SK-N-SH (cell line): ENCODE results near the gene LIPJ. TPM values are rescaled to one million over a fixed set of nuclear protein-coding genes. Genes with fewer than 3 reads are reported as not detected.

Source experiments
- CTCF ChIA-PET: fragments of 300-600, 350-600 bp; formaldehyde crosslinking; extraction: SDS; loops from one replicate; lab custom pipeline; 2021; lab: Yijun Ruan, JAX
- POLR2A ChIA-PET: fragments of 350-600 bp; sonication (Branson Sonifier 250); formaldehyde crosslinking; extraction: SDS; loops from one replicate; lab custom pipeline; 2020; ENCODE audit warnings: antibody characterized with exemption, inconsistent platforms; lab: Yijun Ruan, JAX
- DNase-seq: peaks from one replicate; pipeline ENCODE4 v3.0.0; 2012
- H2AFZ ChIP-seq: fragments of 200-600 bp; sonication (generic); 2 replicates; pipeline ENCODE4 v1.8.1; 2016; ENCODE audit warnings: antibody characterized with exemption, mild to moderate bottlenecking, low read depth
- H3F3A ChIP-seq: fragments of 200-600 bp; sonication (generic); replicated peaks from 2 replicates; pipeline ENCODE3; 2016; ENCODE audit warnings: antibody characterized with exemption, mild to moderate bottlenecking; ENCODE audit not compliant: insufficient read depth
- H3K27ac ChIP-seq, 2 experiments: fragments of 200-500 bp in 1 of 2; fragments of 200-600 bp in 1 of 2; sonication (Bioruptor generic) in 1 of 2; sonication (generic), shearing (Covaris generic) in 1 of 2; 2 replicates each; pipeline versions ENCODE4 v1.5.1 to v1.6.1; 2014 to 2016; ENCODE audit warnings: low read depth in 2 of 2, inconsistent platforms in 1 of 2, low read length in 1 of 2, mild to moderate bottlenecking in 1 of 2, mixed read lengths in 1 of 2
- H3K27me3 ChIP-seq: fragments of 200-600 bp; sonication (generic), shearing (Covaris generic); 2 replicates; pipeline ENCODE4 v1.6.1; 2016; ENCODE audit warnings: mixed run types; ENCODE audit not compliant: insufficient read depth
- H3K36me3 ChIP-seq, 2 experiments: fragments of 200-500 bp in 1 of 2; fragments of 200-600 bp in 1 of 2; sonication (Bioruptor generic) in 1 of 2; sonication (generic) in 1 of 2; replicated peaks in 1 of 2; 2 replicates each; pipeline versions ENCODE3 to v1.5.1; 2014 to 2016; ENCODE audit warnings: low read length in 1 of 2, mild to moderate bottlenecking in 1 of 2; ENCODE audit not compliant: insufficient read depth in 2 of 2, control insufficient read depth in 1 of 2
- H3K4me1 ChIP-seq, 2 experiments: fragments of 200-500 bp in 1 of 2; fragments of 200-600 bp in 1 of 2; sonication (Bioruptor generic) in 1 of 2; sonication (generic), shearing (Covaris generic) in 1 of 2; 2 replicates each; pipeline versions ENCODE4 v1.5.1 to v1.6.1; 2014 to 2016; ENCODE audit warnings: low read depth in 1 of 2, low read length in 1 of 2, mixed run types in 1 of 2; ENCODE audit not compliant: insufficient read depth in 2 of 2, control insufficient read depth in 1 of 2
- H3K4me2 ChIP-seq: fragments of 200-600 bp; sonication (generic), shearing (Covaris generic); 2 replicates; pipeline ENCODE4 v1.6.1; 2017; ENCODE audit warnings: mixed run types
- H3K4me3 ChIP-seq, 2 experiments: fragments of 200-500 bp in 1 of 2; fragments of 200-600 bp in 1 of 2; sonication (Bioruptor generic) in 1 of 2; sonication (generic), shearing (Covaris generic) in 1 of 2; 2 replicates each; pipeline versions ENCODE4 v1.5.1 to v1.8.1; 2014 to 2016; ENCODE audit warnings: low read depth in 2 of 2, inconsistent platforms in 1 of 2, low read length in 1 of 2, mild to moderate bottlenecking in 1 of 2, mixed read lengths in 1 of 2, moderate library complexity in 1 of 2
- H3K79me2 ChIP-seq: fragments of 200-600 bp; sonication (generic); 2 replicates; pipeline ENCODE4 v1.8.1; 2017; ENCODE audit warnings: mild to moderate bottlenecking; ENCODE audit not compliant: insufficient read depth
- H3K9ac ChIP-seq: fragments of 200-600 bp; sonication (generic); 2 replicates; pipeline ENCODE4 v1.6.1; 2017; ENCODE audit warnings: mixed run types
- H3K9me2 ChIP-seq: fragments of 200-600 bp; sonication (generic); 2 replicates; pipeline ENCODE4 v1.6.1; 2017; ENCODE audit warnings: mixed run types
- H3K9me3 ChIP-seq: fragments of 200-600 bp; sonication (generic); 2 replicates; pipeline ENCODE4 v1.6.1; 2017; ENCODE audit warnings: mixed run types, mild to moderate bottlenecking, moderate library complexity
- H4K20me1 ChIP-seq: fragments of 200-600 bp; sonication (generic); 2 replicates; pipeline ENCODE4 v1.6.1; 2017; ENCODE audit warnings: mild to moderate bottlenecking, mixed run types; ENCODE audit not compliant: insufficient read depth
- EP300 ChIP-seq, 2 experiments: IDR thresholded peaks; 2 replicates each; pipeline versions ENCODE4 v1.4.0 to v1.6.1; 2012; ENCODE audit warnings: borderline replicate concordance in 1 of 2, low read depth in 1 of 2, low read length in 1 of 2
- FOXJ3 ChIP-seq: sonication (generic); formaldehyde crosslinking; IDR thresholded peaks from 2 replicates; pipeline ENCODE4 v1.5.1; 2020; ENCODE audit warnings: mild to moderate bottlenecking, missing genetic modification reagents
- FOXM1 ChIP-seq: IDR thresholded peaks from 2 replicates; pipeline ENCODE4 v1.4.0; 2012; ENCODE audit warnings: low read depth, mild to moderate bottlenecking
- GATA2 ChIP-seq: sonication (generic); formaldehyde crosslinking; IDR thresholded peaks from 2 replicates; pipeline ENCODE4 v1.5.0; 2020; ENCODE audit warnings: mild to moderate bottlenecking, missing genetic modification reagents
- IRF3 ChIP-seq: fragments of 150-350 bp; IDR thresholded peaks from 2 replicates; pipeline ENCODE4 v1.6.1; 2016; ENCODE audit warnings: mild to moderate bottlenecking, low read depth, low read length
- MAX ChIP-seq: IDR thresholded peaks from 2 replicates; pipeline ENCODE4 v1.4.0; 2012; ENCODE audit warnings: low read depth
- POLR2AphosphoS5 ChIP-seq: IDR thresholded peaks from 2 replicates; pipeline ENCODE4 v1.6.1; 2012; ENCODE audit warnings: low read depth, low read length
- SMC3 ChIP-seq: IDR thresholded peaks from 2 replicates; pipeline ENCODE4 v1.6.1; 2012; ENCODE audit warnings: low read depth, low read length, improper control_type of control experiment
- WGBS: methylation state at CpG from one replicate; pipeline ENCODE4 v1.1.6; 2017; ENCODE audit warnings: low lambda C conversion rate; 5-methylcytosine and 5-hydroxymethylcytosine counted together
- polyA plus RNA-seq, 3 experiments: library from polyadenylated mRNA; depleted of rRNA; stranded (reverse); fragments of >200 nt; gene quantifications; 2 replicates each; pipeline ENCODE4 v1.2.3, GENCODE V29; 2012
- TF ChIP-seq, protein P1 (sequence below): IDR thresholded peaks from 2 replicates; pipeline ENCODE4 v1.6.1; 2012; ENCODE audit warnings: mild to moderate bottlenecking, low read depth, low read length, moderate library complexity

Gene LIPJ
- polyA plus RNA-seq, 1 of the 3 experiments (the other 2 are of a cell fraction): not detected

DNA sequence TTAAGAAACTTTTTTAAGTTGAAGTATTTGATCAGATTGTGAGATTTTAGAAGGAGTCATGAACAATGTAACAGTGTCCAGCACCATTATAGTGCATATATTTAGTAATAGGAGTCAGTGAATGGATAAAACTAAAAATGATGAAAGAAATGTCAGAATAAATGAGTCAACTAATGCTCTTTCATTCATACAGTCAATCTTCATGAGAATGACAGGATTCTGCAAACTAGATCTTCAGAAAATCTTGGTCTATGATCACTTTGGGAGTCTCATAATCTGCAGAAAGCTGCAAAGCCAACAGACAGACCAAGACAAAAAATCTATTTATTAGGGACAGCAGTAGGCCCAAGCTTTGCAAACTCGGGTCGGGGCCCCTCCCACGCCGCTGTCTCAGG is 4.2 kb upstream of the LIPJ start:
- Histone ChIP-seq H3K4me2 (no peak overlapping the region), H3K9ac (no peak overlapping the region)
- CTCF ChIA-PET: interaction anchor here (0.9 to 1.4 kb wide), 2 partner anchors 10 to 1049 kb away, joined by 3 read pairs; no protein-coding TSS in a partner anchor

More for the DNA sequence above, 4.2 kb upstream of the LIPJ start:
- WGBS: 72% methylated on average over 4 of the region's 4 CpGs
- POLR2A ChIA-PET: no interaction called here
- no peaks in the 10 kb centered on the region for H3K36me3 ChIP-seq
- no peaks in the 10 kb centered on the region for H3K27me3 ChIP-seq
- no peaks in the 10 kb centered on the region for H3K79me2 ChIP-seq
- H3K27ac ChIP-seq: no peak overlapping the region
- TF ChIP-seq IRF3 (no peak), GATA2 (CRISPR knock-in tag) (no peak), POLR2AphosphoS5 (no peak), FOXJ3 (no peak), SMC3 (no peak), MAX (no peak), FOXM1 (no peak), EP300 (IDR thresholded peaks at IDR 0.05; ENCODE audit: borderline replicate concordance in 1 of 2, low read depth in 1 of 2, low read length in 1 of 2) (no peak)
- TF ChIP-seq, protein P1, sequence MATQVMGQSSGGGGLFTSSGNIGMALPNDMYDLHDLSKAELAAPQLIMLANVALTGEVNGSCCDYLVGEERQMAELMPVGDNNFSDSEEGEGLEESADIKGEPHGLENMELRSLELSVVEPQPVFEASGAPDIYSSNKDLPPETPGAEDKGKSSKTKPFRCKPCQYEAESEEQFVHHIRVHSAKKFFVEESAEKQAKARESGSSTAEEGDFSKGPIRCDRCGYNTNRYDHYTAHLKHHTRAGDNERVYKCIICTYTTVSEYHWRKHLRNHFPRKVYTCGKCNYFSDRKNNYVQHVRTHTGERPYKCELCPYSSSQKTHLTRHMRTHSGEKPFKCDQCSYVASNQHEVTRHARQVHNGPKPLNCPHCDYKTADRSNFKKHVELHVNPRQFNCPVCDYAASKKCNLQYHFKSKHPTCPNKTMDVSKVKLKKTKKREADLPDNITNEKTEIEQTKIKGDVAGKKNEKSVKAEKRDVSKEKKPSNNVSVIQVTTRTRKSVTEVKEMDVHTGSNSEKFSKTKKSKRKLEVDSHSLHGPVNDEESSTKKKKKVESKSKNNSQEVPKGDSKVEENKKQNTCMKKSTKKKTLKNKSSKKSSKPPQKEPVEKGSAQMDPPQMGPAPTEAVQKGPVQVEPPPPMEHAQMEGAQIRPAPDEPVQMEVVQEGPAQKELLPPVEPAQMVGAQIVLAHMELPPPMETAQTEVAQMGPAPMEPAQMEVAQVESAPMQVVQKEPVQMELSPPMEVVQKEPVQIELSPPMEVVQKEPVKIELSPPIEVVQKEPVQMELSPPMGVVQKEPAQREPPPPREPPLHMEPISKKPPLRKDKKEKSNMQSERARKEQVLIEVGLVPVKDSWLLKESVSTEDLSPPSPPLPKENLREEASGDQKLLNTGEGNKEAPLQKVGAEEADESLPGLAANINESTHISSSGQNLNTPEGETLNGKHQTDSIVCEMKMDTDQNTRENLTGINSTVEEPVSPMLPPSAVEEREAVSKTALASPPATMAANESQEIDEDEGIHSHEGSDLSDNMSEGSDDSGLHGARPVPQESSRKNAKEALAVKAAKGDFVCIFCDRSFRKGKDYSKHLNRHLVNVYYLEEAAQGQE: no peak
- TF ChIP-seq, all 33 proteins: peak for 0
- Histone ChIP-seq H3K9me3 (no peaks in the 10 kb centered on the region), H2AFZ (no peak overlapping the region), H3K9me2 (no peaks in the 10 kb centered on the region; the same call in 1 of the 2 replicates), H4K20me1 (no peaks in the 10 kb centered on the region), H3K4me1 (no peaks in the 10 kb centered on the region), H3K4me3 (no peak overlapping the region), H3F3A (no peaks in the 10 kb centered on the region)
- no peak for DNase-seq
